ENCODE data around the gene AGTR2. TPM values are rescaled to one million over a fixed set of nuclear protein-coding genes. Genes with fewer than 3 reads are reported as not detected.
"Not testable (repeated sequence)": the region's sequence is repeated elsewhere in the genome, so short reads cannot be mapped to it uniquely, and the experiment has no call there.

The AGTR2 gene
- total and polyA plus RNA-seq, 2 experiments from 2014 or later: not detected

GRCh38 chrX:116141270-116141669, 29.3 kb upstream of the AGTR2 start:
- not testable (repeated sequence) for H3K79me2 ChIP-seq (replicated peaks; ENCODE audit: insufficient read depth); H3K4me3 Mint-ChIP-seq; H3K4me1 Mint-ChIP-seq; H3K4me3 ChIP-seq; H3K27me3 Mint-ChIP-seq (ENCODE audit: insufficient read depth, low read depth, poor library complexity); H3K36me3 ChIP-seq (ENCODE audit: insufficient read depth); H3K27me3 ChIP-seq (ENCODE audit: insufficient read depth); H3K36me3 Mint-ChIP-seq (ENCODE audit: low read depth); H3K27ac ChIP-seq (ENCODE audit: low read depth); DNase-seq (ENCODE audit: low spot score); H3K4me1 ChIP-seq (ENCODE audit: insufficient read depth); ATAC-seq; H3K27ac Mint-ChIP-seq; H3K4me2 ChIP-seq; H2AFZ ChIP-seq; H3K9me2 ChIP-seq (ENCODE audit: insufficient read depth); H4K20me1 ChIP-seq (replicated peaks; ENCODE audit: insufficient read depth); H3K9me3 Mint-ChIP-seq; H3F3A ChIP-seq (replicated peaks; ENCODE audit: low read depth)

GRCh38 chrX:116142976-116143375, 27.6 kb upstream of the AGTR2 start:
- Mint-ChIP-seq H3K4me1 (no peaks in the 10 kb centered on the region), H3K36me3 (ENCODE audit: low read depth) (no peaks in the 10 kb centered on the region), H3K27me3 (ENCODE audit: insufficient read depth, low read depth, poor library complexity) (no peaks in the 10 kb centered on the region), H3K9me3 (no peaks in the 10 kb centered on the region), H3K4me3 (no peak overlapping the region), H3K27ac (no peak overlapping the region)
- Histone ChIP-seq H3K4me1 (ENCODE audit: insufficient read depth) (no peaks in the 10 kb centered on the region), H3K4me3 (no peak overlapping the region), H3F3A (replicated peaks; ENCODE audit: low read depth) (no peaks in the 10 kb centered on the region), H3K27ac (ENCODE audit: low read depth) (no peak overlapping the region), H3K9me2 (ENCODE audit: insufficient read depth) (no peaks in the 10 kb centered on the region), H3K36me3 (ENCODE audit: insufficient read depth) (no peaks in the 10 kb centered on the region), H3K79me2 (replicated peaks; ENCODE audit: insufficient read depth) (no peaks in the 10 kb centered on the region), H4K20me1 (replicated peaks; ENCODE audit: insufficient read depth) (no peaks in the 10 kb centered on the region), H2AFZ (no peak overlapping the region), H3K27me3 (ENCODE audit: insufficient read depth) (no peaks in the 10 kb centered on the region), H3K4me2 (no peak overlapping the region)
- TF ChIP-seq CTCF (conservative IDR thresholded peaks at IDR 0.05; ENCODE audit: low read depth in 2 of 2) (no peak), EZH2 (IDR thresholded peaks at IDR 0.05; ENCODE audit: low read depth, unreplicated experiment) (no peak), ZNF114 (CRISPR knock-in tag; IDR thresholded peaks at IDR 0.05) (no peak), EZH2phosphoT487 (IDR thresholded peaks at IDR 0.05; ENCODE audit: unreplicated experiment) (no peak), POLR2AphosphoS5 (IDR thresholded peaks at IDR 0.05; ENCODE audit: low read depth) (no peak), JUNB (IDR thresholded peaks at IDR 0.05; ENCODE audit: unreplicated experiment) (no peak), ETS1 (IDR thresholded peaks at IDR 0.05) (no peak)
- DNase-seq (ENCODE audit: low spot score): no peak
- ATAC-seq: no peak

GRCh38 chrX:116172976-116173375, 2.4 kb downstream of the AGTR2 start:
- Histone ChIP-seq H3K4me3 (no peak overlapping the region), H3F3A (replicated peaks; ENCODE audit: low read depth) (no peaks in the 10 kb centered on the region), H2AFZ (no peak overlapping the region), H3K79me2 (replicated peaks; ENCODE audit: insufficient read depth) (no peaks in the 10 kb centered on the region), H3K27ac (ENCODE audit: low read depth) (no peak overlapping the region), H4K20me1 (replicated peaks; ENCODE audit: insufficient read depth) (no peaks in the 10 kb centered on the region), H3K4me2 (no peak overlapping the region), H3K27me3 (ENCODE audit: insufficient read depth) (no peaks in the 10 kb centered on the region), H3K9me2 (ENCODE audit: insufficient read depth) (no peaks in the 10 kb centered on the region), H3K36me3 (ENCODE audit: insufficient read depth) (no peaks in the 10 kb centered on the region), H3K4me1 (ENCODE audit: insufficient read depth) (no peaks in the 10 kb centered on the region)
- H3K4me3 Mint-ChIP-seq: no peak overlapping the region
- H3K27me3 Mint-ChIP-seq (ENCODE audit: insufficient read depth, low read depth, poor library complexity): no peaks in the 10 kb centered on the region
- H3K4me1 Mint-ChIP-seq: no peaks in the 10 kb centered on the region
- ATAC-seq (no peak), DNase-seq (ENCODE audit: low spot score) (no peak)
- H3K36me3 Mint-ChIP-seq (ENCODE audit: low read depth): no peaks in the 10 kb centered on the region
- no peak overlapping the region for H3K27ac Mint-ChIP-seq
- no peaks in the 10 kb centered on the region for H3K9me3 Mint-ChIP-seq
- TF ChIP-seq CTCF (conservative IDR thresholded peaks at IDR 0.05; ENCODE audit: low read depth in 2 of 2) (no peak), EZH2phosphoT487 (IDR thresholded peaks at IDR 0.05; ENCODE audit: unreplicated experiment) (no peak), STAT1 (IDR thresholded peaks at IDR 0.05; ENCODE audit: unreplicated experiment) (no peak), POLR2AphosphoS5 (IDR thresholded peaks at IDR 0.05; ENCODE audit: low read depth) (no peak), EZH2 (IDR thresholded peaks at IDR 0.05; ENCODE audit: low read depth, unreplicated experiment) (no peak)

All from GM23338 (cell line).